Limb (tissue), 2 donors: ENCODE data around the gene GID4.

Experiments used
- DNase-seq, 2 donors: peaks; one replicate each; pipeline ENCODE4 v3.0.0-alpha.2; 2016; ENCODE audit errors: extremely low spot score in 2 of 2

Gene GID4

GRCh38 chr17:18100616-18101015, 61.4 kb downstream of the GID4 start:
- no peak for DNase-seq

DNA sequence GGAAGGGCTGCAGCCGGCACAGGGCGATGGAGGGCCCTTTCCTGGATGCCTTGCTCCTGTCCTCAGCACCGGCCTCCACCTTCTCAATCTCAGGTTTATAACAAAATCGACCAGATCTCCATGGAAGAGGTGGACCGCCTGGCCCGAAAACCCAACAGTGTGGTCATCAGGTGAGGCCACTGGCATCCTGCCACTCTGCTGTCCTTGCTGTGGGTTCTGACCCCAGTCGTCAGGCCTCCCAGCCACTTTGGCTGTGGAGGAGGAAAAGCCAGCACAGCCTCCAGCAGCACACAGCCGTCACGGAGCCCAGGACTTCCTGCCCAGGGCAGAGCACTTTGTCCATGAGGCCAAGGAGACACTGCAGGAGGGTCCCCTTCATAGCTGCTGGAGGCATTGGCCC, 62.6 kb downstream of the GID4 start:
- DNase-seq = no peak

- no peak for DNase-seq
Measured at GRCh38 chr17:18102640-18103039, 63.4 kb downstream of the GID4 start.

GRCh38 chr17:18105027-18105426, 65.8 kb downstream of the GID4 start:
- DNase-seq = no peak

- no peak for DNase-seq
Measured at GRCh38 chr17:18105595-18105994, 66.4 kb downstream of the GID4 start.

DNA sequence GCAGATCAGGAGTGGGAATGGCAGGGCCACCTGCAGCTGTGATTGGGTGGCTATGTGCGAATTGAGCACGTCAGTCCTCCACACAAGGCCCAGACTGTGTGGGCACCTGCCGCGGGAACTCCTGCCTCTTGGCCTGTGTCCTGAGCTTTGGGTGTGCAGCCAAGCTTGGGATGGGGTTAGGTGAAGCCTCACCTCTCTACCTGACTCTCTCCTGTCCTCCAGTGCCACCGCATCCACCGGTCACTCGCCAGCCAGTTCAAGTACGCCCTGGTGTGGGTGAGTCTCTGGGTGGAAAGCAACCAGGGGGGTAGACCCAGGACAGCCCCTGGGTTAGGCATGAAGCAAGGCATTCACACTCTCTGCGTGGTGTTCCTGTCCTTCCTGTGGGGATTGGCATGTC, 67.0 kb downstream of the GID4 start:
- no peak for DNase-seq

- DNase-seq = no peak
Measured at GRCh38 chr17:18107061-18107790, 68.0 kb downstream of the GID4 start.

DNA sequence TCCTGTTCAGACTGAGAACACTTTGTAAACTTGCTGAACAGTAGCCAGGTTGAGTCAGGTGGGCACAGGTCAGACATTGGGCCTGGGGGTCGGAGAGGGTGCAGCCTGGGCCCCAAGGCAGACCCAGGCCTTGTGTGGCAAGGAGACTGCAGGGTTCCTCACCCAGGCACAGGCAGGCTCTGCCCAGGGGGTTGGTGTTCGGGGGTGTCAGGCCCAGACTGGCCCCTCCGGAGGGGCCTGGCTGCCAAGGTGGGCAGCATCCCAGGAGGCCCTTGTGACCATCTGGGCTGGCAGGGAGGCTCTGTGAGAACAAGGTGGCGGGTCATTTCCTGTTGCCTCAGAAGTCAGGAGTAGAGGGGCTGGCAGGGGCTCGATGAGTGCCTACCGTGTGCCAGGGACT, 68.8 kb downstream of the GID4 start:
- no peak for DNase-seq

DNA sequence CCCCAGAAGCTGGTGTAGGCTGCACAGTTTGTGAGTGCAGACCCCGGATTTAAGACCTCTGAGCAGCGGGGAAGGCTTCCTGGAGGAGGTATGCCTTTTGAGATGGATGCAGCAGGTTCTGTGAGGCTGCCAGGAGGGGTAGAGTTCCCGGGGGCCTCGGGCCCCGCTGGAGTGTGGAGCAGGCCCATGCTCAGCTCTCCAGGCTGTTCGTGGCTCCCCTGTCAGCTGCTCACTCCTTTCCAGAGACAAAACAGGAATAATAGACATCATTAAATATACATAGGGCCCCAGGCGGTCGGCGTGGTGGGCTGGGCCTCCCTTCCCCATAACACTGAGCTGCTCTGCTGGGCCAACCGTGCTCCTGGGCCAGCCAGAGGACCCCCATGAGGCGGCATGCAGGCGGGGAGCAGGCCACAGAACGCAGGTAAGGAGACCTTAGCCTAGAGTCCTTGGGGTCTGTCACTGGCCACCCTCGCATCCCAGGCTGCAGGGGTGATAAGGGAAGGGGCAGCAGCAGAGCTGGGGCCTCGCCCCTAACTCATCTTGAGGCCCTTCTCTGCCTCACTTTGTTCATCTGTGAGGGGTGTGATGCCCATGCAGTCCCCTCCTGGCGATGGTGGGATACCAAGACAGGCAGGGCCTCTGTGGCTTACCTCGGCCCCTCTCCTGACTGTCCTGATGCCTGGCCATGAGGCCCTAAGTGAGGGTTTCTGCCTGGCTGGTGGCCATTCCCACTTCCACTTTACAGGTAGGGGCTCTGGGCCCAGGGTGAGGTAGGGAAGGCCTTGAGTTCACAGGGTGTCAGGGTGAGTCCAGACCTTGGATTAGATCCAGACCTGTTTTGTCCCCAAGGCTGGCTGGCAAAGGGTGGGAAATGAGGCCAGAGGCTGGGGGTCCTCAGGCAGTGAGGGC, 69.4 kb downstream of the GID4 start, which contains the start of gene MYO15A:
Gene MYO15A (plus strand): TSS at position 356 of the 912 bp plus-strand sequence. CDS start 10,045 bp downstream, outside the sequence.
- DNase-seq = no peak

GRCh38 chr17:18109935-18110485, 70.8 kb downstream of the GID4 start:
- DNase-seq = no peak

DNA sequence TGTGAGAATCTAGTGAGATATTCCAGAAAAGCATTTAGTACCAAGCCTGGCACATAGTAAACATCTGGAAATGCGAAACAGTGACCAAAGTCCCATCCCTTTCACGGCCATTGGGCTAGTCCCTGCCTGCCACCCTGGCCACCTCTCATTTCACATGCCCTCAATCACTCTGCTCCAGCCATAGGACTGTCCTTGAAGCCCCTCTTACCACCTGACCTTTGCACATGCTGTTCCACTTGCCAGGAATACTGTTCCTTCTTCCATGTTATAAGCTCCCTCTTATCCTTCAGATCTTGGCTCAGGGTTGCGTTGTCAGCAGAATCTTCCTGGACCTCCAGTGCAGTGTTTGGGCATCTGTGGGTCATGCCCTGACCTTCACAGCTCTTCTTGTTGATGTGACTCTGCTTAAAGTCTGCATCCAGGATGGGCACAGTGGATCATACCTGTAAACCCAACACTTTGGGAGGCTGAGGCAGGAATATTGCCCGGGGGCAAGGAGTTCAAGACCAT, 71.5 kb downstream of the GID4 start:
- DNase-seq = no peak

DNA sequence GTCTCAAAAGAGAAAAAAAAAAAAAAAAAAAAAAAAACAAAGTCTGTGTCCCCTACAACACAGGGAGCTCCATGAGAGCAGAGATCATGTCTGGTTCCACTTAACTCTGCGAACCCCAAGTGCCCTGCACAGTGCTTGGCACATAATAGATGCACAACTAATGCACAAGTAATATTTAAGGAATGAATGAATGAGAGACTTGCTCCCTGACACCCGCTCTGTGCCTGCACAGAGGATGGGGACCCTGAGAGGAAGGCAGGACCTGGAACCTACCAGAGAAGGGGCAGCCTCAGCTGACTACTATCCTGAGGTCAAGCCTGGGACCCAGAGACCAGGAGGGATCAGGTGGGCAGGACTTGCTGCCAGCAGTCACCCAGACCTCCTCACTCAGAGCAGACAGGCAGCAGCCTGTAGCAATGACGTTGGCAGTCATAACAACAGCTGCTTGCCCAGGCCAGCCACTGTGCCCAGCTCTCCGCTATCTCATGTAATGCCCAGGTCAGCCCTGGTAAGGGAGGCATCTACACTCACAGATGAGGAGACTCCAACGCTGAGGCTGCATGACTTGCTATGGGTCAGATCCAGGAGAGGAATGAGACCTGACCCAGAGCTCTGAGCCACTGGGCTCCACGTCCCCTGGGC, 72.2 kb downstream of the GID4 start:
- no peak for DNase-seq

DNA sequence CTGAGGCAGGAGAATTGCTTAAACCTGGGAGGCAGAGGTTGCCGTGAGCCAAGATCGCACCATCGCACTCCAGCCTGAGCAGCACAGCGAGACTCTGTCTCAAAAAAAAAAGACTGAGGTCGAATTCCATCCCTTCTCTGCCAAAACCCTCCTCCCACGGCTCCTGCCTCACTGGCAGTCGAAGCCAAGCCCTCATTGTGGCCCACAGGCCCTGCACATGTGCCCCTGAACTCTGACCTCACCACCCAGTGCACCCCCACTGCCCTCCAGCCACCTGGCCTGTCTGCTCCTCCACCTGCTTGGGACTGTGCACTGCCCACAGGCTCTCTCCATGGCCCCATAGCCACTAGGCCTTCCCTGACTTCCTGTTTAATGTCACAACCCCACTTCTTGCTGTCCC, 76.3 kb downstream of the GID4 start:
- DNase-seq = no peak

GRCh38 chr17:18116078-18116477, 76.9 kb downstream of the GID4 start:
- no peak for DNase-seq

DNA sequence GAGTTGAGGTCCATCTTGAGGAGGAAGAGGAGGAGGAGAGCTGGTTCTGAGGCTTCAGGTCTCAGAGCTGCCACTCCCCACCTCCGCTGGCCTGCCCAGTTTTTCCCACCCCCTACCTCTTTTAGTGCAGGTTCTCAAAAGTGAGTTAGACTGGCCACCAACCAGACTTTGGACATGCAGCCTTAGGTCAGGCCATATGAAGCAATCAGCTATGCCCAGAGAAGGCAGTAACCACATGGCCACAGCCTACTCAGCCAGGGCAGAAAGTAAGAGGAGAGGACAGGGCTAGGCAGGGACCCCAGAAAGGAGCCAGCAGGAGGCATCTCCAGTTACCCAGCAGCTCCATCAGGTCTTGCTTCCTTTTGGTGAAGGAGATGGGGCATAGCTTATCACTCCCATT, 78.3 kb downstream of the GID4 start:
- no peak for DNase-seq
